HG03558 (cell line): ENCODE measurements around the gene LGALS9.
A peak's percentile ranks its signal among the peaks of the same experiment; 100 is the strongest.
"Not testable (repeated sequence)": the region's sequence is repeated elsewhere in the genome, so short reads cannot be mapped to it uniquely, and the experiment has no call there.

Experiments
- ATAC-seq: cut with Tn5 transposase; IDR thresholded peaks from one replicate; pipeline ENCODE4 v1.9.1; 2021; ENCODE audit warnings: moderate number of reproducible peaks; ENCODE audit not compliant: unreplicated experiment; ENCODE audit errors: extremely low read depth

Gene LGALS9

GRCh38 chr17:27650836-27651235 is 19.8 kb downstream of the LGALS9 start:
- ATAC-seq, result no peak

- ATAC-seq, result no peak
Measured at GRCh38 chr17:27651411-27652345, 20.7 kb downstream of the LGALS9 start.

- ATAC-seq, result not testable (repeated sequence)
Measured at GRCh38 chr17:27653449-27653971, 22.5 kb downstream of the LGALS9 start.

- no peak for ATAC-seq
Measured at GRCh38 chr17:27654136-27654535, 23.1 kb downstream of the LGALS9 start.

GRCh38 chr17:27654654-27655524 is 23.9 kb downstream of the LGALS9 start:
- peak; percentile 61 for ATAC-seq

GRCh38 chr17:27655525-27656111 is 24.6 kb downstream of the LGALS9 start:
- ATAC-seq, result not testable (repeated sequence)

GRCh38 chr17:27656620-27657019 is 25.6 kb downstream of the LGALS9 start:
- ATAC-seq, result not testable (repeated sequence)

- ATAC-seq, result no peak
Measured at GRCh38 chr17:27657620-27658019, 26.6 kb downstream of the LGALS9 start.

- ATAC-seq, result no peak
Measured at GRCh38 chr17:27659683-27660082, 28.7 kb downstream of the LGALS9 start.

- ATAC-seq, result no peak
Measured at GRCh38 chr17:27660436-27660835, 29.4 kb downstream of the LGALS9 start.

- ATAC-seq, result no peak
Measured at GRCh38 chr17:27663936-27664605, 33.1 kb downstream of the LGALS9 start.

- ATAC-seq, result no peak
Measured at GRCh38 chr17:27664606-27664965, 33.6 kb downstream of the LGALS9 start.

- no peak for ATAC-seq
Measured at GRCh38 chr17:27665549-27665948, 34.6 kb downstream of the LGALS9 start.

- not testable (repeated sequence) for ATAC-seq
Measured at GRCh38 chr17:27666270-27666669, 35.3 kb downstream of the LGALS9 start.

GRCh38 chr17:27666831-27667560 is 36.0 kb downstream of the LGALS9 start:
- ATAC-seq, result no peak

GRCh38 chr17:27667656-27668487 is 36.9 kb downstream of the LGALS9 start:
- no peak for ATAC-seq

- no peak for ATAC-seq
Measured at GRCh38 chr17:27668488-27668823, 37.5 kb downstream of the LGALS9 start.

GRCh38 chr17:27669136-27669535 is 38.1 kb downstream of the LGALS9 start:
- no peak for ATAC-seq

GRCh38 chr17:27669850-27670249 is 38.9 kb downstream of the LGALS9 start:
- no peak for ATAC-seq
